NB4 (cell line): ENCODE data around the gene STK36.

Source experiments
- CTCF ChIP-seq: IDR thresholded peaks from one replicate; pipeline ENCODE4 v1.5.1; 2012; ENCODE audit warnings: low read depth, low read length
- MYC ChIP-seq: IDR thresholded peaks from 2 replicates; pipeline ENCODE4 v1.6.1; 2011; ENCODE audit warnings: low read depth, low read length
- POLR2A ChIP-seq: IDR thresholded peaks from 2 replicates; pipeline ENCODE4 v1.6.1; 2011; ENCODE audit warnings: mild to moderate bottlenecking; ENCODE audit not compliant: insufficient read length; ENCODE audit errors: extremely low read depth
- TF ChIP-seq, protein P1 (sequence below): IDR thresholded peaks from 2 replicates; pipeline ENCODE4 v1.6.1; 2011; ENCODE audit warnings: low read depth, low read length

- no peak for TF ChIP-seq POLR2A
- no peak for TF ChIP-seq CTCF
- no peak for TF ChIP-seq MYC
- TF ChIP-seq, protein P1, sequence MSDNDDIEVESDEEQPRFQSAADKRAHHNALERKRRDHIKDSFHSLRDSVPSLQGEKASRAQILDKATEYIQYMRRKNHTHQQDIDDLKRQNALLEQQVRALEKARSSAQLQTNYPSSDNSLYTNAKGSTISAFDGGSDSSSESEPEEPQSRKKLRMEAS, result no peak
These were observed 29.9 kb downstream of the STK36 start for GRCh38 chr2:218701806-218702205.
